Heart right ventricle (tissue), 16 donors: ENCODE data around the gene BICRAL. TPM values are rescaled to one million over a fixed set of nuclear protein-coding genes. Genes with fewer than 3 reads are reported as not detected.

Experiments
- ATAC-seq, 8 donors: fragments of 200-7000 bp; cut with Tn5 transposase; one replicate each; pipeline ENCODE4 v1.9.1; 2020; ENCODE audit warnings: mild to moderate bottlenecking in 8 of 8, moderate library complexity in 8 of 8, moderate number of reproducible peaks in 1 of 8
- DNase-seq, 2 donors: peaks; one replicate each; pipeline ENCODE4 v3.0.0-alpha.2; 2020
- H3K27ac ChIP-seq, 10 donors: fragments of 200-600 bp; sonication (generic) in 2 of 10; one replicate each; pipeline versions ENCODE4 v1.5.0 to v1.8.0; 2020 to 2022; ENCODE audit warnings: mild to moderate bottlenecking in 3 of 10
- H3K27me3 ChIP-seq, 7 donors: fragments of 200-600 bp; one replicate each; pipeline ENCODE4 v1.8.0; 2021 to 2022; ENCODE audit warnings: mild to moderate bottlenecking in 2 of 7
- H3K36me3 ChIP-seq, 9 donors: fragments of 200-600 bp; sonication (generic) in 1 of 9; one replicate each; pipeline versions ENCODE4 v1.5.0 to v1.8.0; 2020 to 2022; ENCODE audit warnings: mild to moderate bottlenecking in 2 of 9
- H3K4me1 ChIP-seq, 9 donors: fragments of 200-600 bp; sonication (generic) in 1 of 9; one replicate each; pipeline versions ENCODE4 v1.5.0 to v1.8.0; 2020 to 2022; ENCODE audit warnings: mild to moderate bottlenecking in 4 of 9
- H3K4me3 ChIP-seq, 10 donors: fragments of 200-600 bp; sonication (generic) in 2 of 10; one replicate each; pipeline versions ENCODE4 v1.5.0 to v1.8.0; 2020 to 2022; ENCODE audit warnings: mild to moderate bottlenecking in 7 of 10, moderate library complexity in 2 of 10
- H3K9me3 ChIP-seq, 11 donors: fragments of 200-600 bp in 10 of 11; sonication (generic) in 2 of 11; one replicate each; pipeline versions ENCODE4 v1.5.0 to v1.8.0; 2013 to 2022; ENCODE audit warnings: mild to moderate bottlenecking in 2 of 11, control low read depth in 1 of 11, moderate library complexity in 1 of 11
- CTCF ChIP-seq, 9 donors: fragments of 200-600 bp; sonication (generic) in 2 of 9; IDR thresholded peaks; one replicate each; pipeline versions ENCODE4 v1.5.0 to v1.8.0; 2021 to 2022; ENCODE audit warnings: antibody characterized with exemption in 9 of 9, mild to moderate bottlenecking in 5 of 9, moderate library complexity in 1 of 9
- WGBS, 2 donors: extraction: QIAGEN DNeasy Blood & Tissue Kit; methylation state at CpG; one replicate each; pipeline ENCODE4 v1.1.7; 2013; ENCODE audit warnings: inconsistent platforms in 1 of 2; 5-methylcytosine and 5-hydroxymethylcytosine counted together
- intact Hi-C, 10 donors: fragments of 100-400 bp; cut with DNase I; formaldehyde crosslinking; loops; one replicate each; pipeline versions ENCODE4 v1.11.1 to v1.14.2; 2022
- polyA plus RNA-seq, 2 donors: library from polyadenylated mRNA; stranded (reverse); fragments of 200-250 nt; gene quantifications; one replicate each; pipeline ENCODE4 v1.2.3, GENCODE V29; 2013
- total RNA-seq, 10 donors: library from RNA; stranded (reverse); fragmentation: NEBNext Ultra II Directional in 3 of 10; extraction: Animal tissue kit (Norgen Biotek cat#: 25700) in 3 of 10; gene quantifications; one replicate each; pipeline versions ENCODE4 v1.2.1 to v1.2.4, GENCODE V29; 2021 to 2023
- donor health status: Arrhythmogenic right ventricular cardiomyopathy.
- donor health status: ischemic (EF 13 %, LVEDD 7.1; RV severe dilation, severe dysfunction).
- donor health status: healthy with polysubstance abuse.
- donor health status: DM: no; HTN: yes; CAD: no.
- donor health status: DM: no; HTN: no; CAD: no.
- donor health status: ischemic (EF 25% LVEDD 6.9; RV normal size, moderate dysfunction).
- donor health status: ischemic (EF 25% LVEDD 5.7; RV mildly dilated, moderate dysfunction).
- donor health status: healthy.
- donor health status: DM: yes; HTN: yes; CAD: no.
- donor health status: Ischemic cardiomyopathy.
- donor health status: ischemic (EF 35%, LVEDD 5.7; RV mildly dilated, moderate dysfunction).
- donor health status: nonischemic (EF 11% LVEDD 7.7; RV severe dilation, severe dysfunction).
- donor health status: DM: yes; HTN: yes; CAD: no.
- donor health status: PGD.
- donor health status: ischemic (EF 29% LVEDD 5.4; RV normal size, mild dysfunction).
- donor health status: nonischemic (EF 23%, LVEDD 6.1; RV moderate dilation, normal function).

The BICRAL gene
- total and polyA plus RNA-seq, 12 donors: 2.7 to 15.7 (median 13.4) TPM

GRCh38 chr6:42766163-42766670 is 15.6 kb upstream of the BICRAL start:
- Histone ChIP-seq H3K27ac (no peak overlapping the region), H3K4me3 (no peak overlapping the region), H3K36me3 (peaks cover 0 to 6% (median 0%) of the 10 kb centered on the region in 9 donors), H3K4me1 (peaks cover 0 to 20% (median 8%) of the 10 kb centered on the region in 9 donors), H3K9me3 (no peaks in the 10 kb centered on the region), H3K27me3 (no peaks in the 10 kb centered on the region)
- intact Hi-C loops: no loop called here
- WGBS, 2 donors: 97 to 98% methylated on average over 5 of the region's 5 CpGs
- no peak for ATAC-seq
- DNase-seq: no peak
- no peak for TF ChIP-seq CTCF (IDR thresholded peaks at IDR 0.05)

- Histone ChIP-seq H3K9me3 (no peaks in the 10 kb centered on the region), H3K4me3 (no peak overlapping the region), H3K36me3 (peaks cover 0 to 5% (median 0%) of the 10 kb centered on the region in 9 donors), H3K27me3 (no peaks in the 10 kb centered on the region), H3K27ac (no peak overlapping the region), H3K4me1 (peaks cover 0 to 33% (median 12%) of the 10 kb centered on the region in 9 donors)
- intact Hi-C loops: no loop called here
- WGBS, 2 donors: 97 to 98% methylated on average over 4 of the region's 4 CpGs
- TF ChIP-seq CTCF (IDR thresholded peaks at IDR 0.05): no peak
- no peak for DNase-seq
- ATAC-seq: no peak
These were observed 12.8 kb upstream of the BICRAL start for GRCh38 chr6:42769051-42769450.

- WGBS, 2 donors: 90 to 99% methylated on average over 2 of the region's 2 CpGs
- ATAC-seq (no peak), DNase-seq (no peak)
- Histone ChIP-seq H3K27ac (peak overlapping the region in 1 of 10 donors; percentile 86), H3K4me1 (peaks cover 0 to 40% (median 12%) of the 10 kb centered on the region in 9 donors), H3K4me3 (no peak overlapping the region), H3K36me3 (peaks cover 0 to 5% (median 0%) of the 10 kb centered on the region in 9 donors), H3K9me3 (no peaks in the 10 kb centered on the region), H3K27me3 (no peaks in the 10 kb centered on the region)
- TF ChIP-seq CTCF (IDR thresholded peaks at IDR 0.05): no peak
- intact Hi-C loops: no loop called here
These were observed 12.0 kb upstream of the BICRAL start for GRCh38 chr6:42769836-42770235.

- Histone ChIP-seq H3K4me1 (peaks cover 0 to 55% (median 12%) of the 10 kb centered on the region in 9 donors), H3K4me3 (peak overlapping the region in 2 of 10 donors; percentile 30 to 36), H3K36me3 (no peaks in the 10 kb centered on the region), H3K27me3 (no peaks in the 10 kb centered on the region), H3K27ac (peak overlapping the region in 1 of 10 donors; percentile 86), H3K9me3 (no peaks in the 10 kb centered on the region)
- DNase-seq (no peak), ATAC-seq (no peak)
- TF ChIP-seq CTCF (IDR thresholded peaks at IDR 0.05): no peak
- 69 to 78% methylated on average over 3 of the region's 3 CpGs for WGBS, 2 donors
- intact Hi-C loops: no loop called here
These were observed 10.1 kb upstream of the BICRAL start for GRCh38 chr6:42771741-42772100.
